Heart left ventricle (tissue), 16 donors: Measurements from ENCODE around the gene E2F3. TPM values are rescaled to one million over a fixed set of nuclear protein-coding genes. Genes with fewer than 3 reads are reported as not detected.

Source experiments
- ATAC-seq, 4 donors: fragments of 200-7000 bp; cut with Tn5 transposase; one replicate each; pipeline ENCODE4 v1.9.1; 2020 to 2022; ENCODE audit warnings: moderate library complexity in 4 of 4, mild to moderate bottlenecking in 3 of 4, moderate number of reproducible peaks in 1 of 4
- DNase-seq, 5 donors: peaks; one replicate each; pipeline ENCODE4 v3.0.0-alpha.2; 2020
- H3K27ac ChIP-seq, 12 donors: fragments of 200-600 bp; sonication (generic) in 4 of 12; one replicate each; pipeline versions ENCODE4 v1.5.0 to v1.8.0; 2016 to 2022; ENCODE audit warnings: mild to moderate bottlenecking in 2 of 12
- H3K27me3 ChIP-seq, 9 donors: fragments of 200-600 bp; sonication (generic) in 2 of 9; one replicate each; pipeline versions ENCODE4 v1.5.1 to v1.8.0; 2016 to 2022; ENCODE audit warnings: mild to moderate bottlenecking in 3 of 9
- H3K36me3 ChIP-seq, 9 donors: fragments of 200-600 bp; sonication (generic) in 2 of 9; one replicate each; pipeline versions ENCODE4 v1.5.0 to v1.8.0; 2018 to 2022; ENCODE audit warnings: mild to moderate bottlenecking in 2 of 9
- H3K4me1 ChIP-seq, 12 donors: fragments of 200-600 bp; sonication (generic) in 4 of 12; one replicate each; pipeline versions ENCODE4 v1.5.0 to v1.8.0; 2016 to 2022; ENCODE audit warnings: mild to moderate bottlenecking in 3 of 12
- H3K4me3 ChIP-seq, 12 donors: fragments of 200-600 bp; sonication (generic) in 4 of 12; one replicate each; pipeline versions ENCODE4 v1.5.0 to v1.8.0; 2017 to 2022; ENCODE audit warnings: mild to moderate bottlenecking in 9 of 12, moderate library complexity in 4 of 12
- H3K9me3 ChIP-seq, 12 donors: fragments of 200-600 bp; sonication (generic) in 4 of 12; one replicate each; pipeline versions ENCODE4 v1.5.0 to v1.8.0; 2016 to 2022; ENCODE audit warnings: mild to moderate bottlenecking in 1 of 12
- POLR2A ChIP-seq, 2 donors: fragments of 450-650 bp; IDR thresholded peaks; one replicate each; pipeline ENCODE4 v1.6.1; 2017; ENCODE audit warnings: antibody characterized with exemption in 2 of 2, mild to moderate bottlenecking in 2 of 2, moderate library complexity in 2 of 2
- WGBS, 4 donors: extraction: QIAGEN DNeasy Blood & Tissue Kit in 2 of 4; methylation state at CpG; one replicate each; pipeline versions ENCODE4 v1.1.5 to v1.1.7; 2013 to 2018; 5-methylcytosine and 5-hydroxymethylcytosine counted together
- intact Hi-C, 10 donors: fragments of 100-400 bp; cut with DNase I; formaldehyde crosslinking; loops; one replicate each; pipeline versions ENCODE4 v1.11.1 to v1.14.2; 2022
- polyA plus RNA-seq, 2 donors: library from polyadenylated mRNA; stranded (reverse); fragments of 200-250 nt; gene quantifications; one replicate each; pipeline ENCODE4 v1.2.3, GENCODE V29; 2013
- total RNA-seq, 9 donors: library from RNA; depleted of rRNA in 2 of 9; stranded (reverse); fragments of >200 nt in 2 of 9; fragmentation: NEBNext Ultra II Directional in 3 of 9; extraction: Animal tissue kit (Norgen Biotek cat#: 25700) in 3 of 9; gene quantifications; one replicate each; pipeline versions ENCODE4 v1.1.0 to v1.2.4, GENCODE V29; 2016 to 2023
- TF ChIP-seq, protein P1 (sequence below), 12 donors: fragments of 200-600 bp; sonication (generic) in 4 of 12; IDR thresholded peaks; one replicate each; pipeline versions ENCODE4 v1.5.0 to v1.8.0; 2018 to 2022; ENCODE audit warnings: antibody characterized with exemption in 12 of 12, mild to moderate bottlenecking in 5 of 12
- donor health status: ischemic (EF 13 %, LVEDD 7.1; RV severe dilation, severe dysfunction).
- donor health status: healthy with polysubstance abuse.
- donor health status: DM: no; HTN: yes; CAD: no.
- donor health status: DM: no; HTN: no; CAD: no.
- donor health status: ischemic (EF 25% LVEDD 6.9; RV normal size, moderate dysfunction).
- donor health status: ischemic (EF 25% LVEDD 5.7; RV mildly dilated, moderate dysfunction).
- donor health status: healthy.
- donor health status: DM: yes; HTN: yes; CAD: no.
- donor health status: ischemic (EF 35%, LVEDD 5.7; RV mildly dilated, moderate dysfunction).
- donor health status: nonischemic (EF 11% LVEDD 7.7; RV severe dilation, severe dysfunction).
- donor health status: DM: yes; HTN: yes; CAD: no.
- donor health status: PGD.
- donor health status: ischemic (EF 29% LVEDD 5.4; RV normal size, mild dysfunction).
- donor health status: nonischemic (EF 23%, LVEDD 6.1; RV moderate dilation, normal function).

Gene E2F3
- total and polyA plus RNA-seq, 11 donors, result 2.7 to 13.8 (median 6.7) TPM

DNA sequence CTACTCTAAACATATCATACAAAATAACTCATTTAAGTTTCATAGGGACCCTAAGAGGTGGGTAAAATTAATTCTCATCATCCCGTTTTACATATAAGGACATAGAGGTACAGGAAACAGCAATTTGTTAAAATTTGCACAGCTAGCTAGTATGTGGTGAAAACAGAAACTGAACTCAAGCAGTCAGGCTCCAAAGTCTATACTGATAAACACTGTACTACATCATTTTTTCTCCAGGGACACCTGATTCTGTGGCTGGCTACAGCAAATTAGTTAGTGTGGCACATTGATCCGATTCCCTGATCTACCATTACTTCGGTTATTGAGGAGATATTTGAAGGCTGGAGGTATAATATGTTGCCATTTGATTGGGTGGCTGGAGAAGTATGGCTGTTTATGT, 36.2 kb upstream of the E2F3 start:
- H3K4me1 ChIP-seq, result no peaks in the 10 kb centered on the region
- TF ChIP-seq, protein P1, sequence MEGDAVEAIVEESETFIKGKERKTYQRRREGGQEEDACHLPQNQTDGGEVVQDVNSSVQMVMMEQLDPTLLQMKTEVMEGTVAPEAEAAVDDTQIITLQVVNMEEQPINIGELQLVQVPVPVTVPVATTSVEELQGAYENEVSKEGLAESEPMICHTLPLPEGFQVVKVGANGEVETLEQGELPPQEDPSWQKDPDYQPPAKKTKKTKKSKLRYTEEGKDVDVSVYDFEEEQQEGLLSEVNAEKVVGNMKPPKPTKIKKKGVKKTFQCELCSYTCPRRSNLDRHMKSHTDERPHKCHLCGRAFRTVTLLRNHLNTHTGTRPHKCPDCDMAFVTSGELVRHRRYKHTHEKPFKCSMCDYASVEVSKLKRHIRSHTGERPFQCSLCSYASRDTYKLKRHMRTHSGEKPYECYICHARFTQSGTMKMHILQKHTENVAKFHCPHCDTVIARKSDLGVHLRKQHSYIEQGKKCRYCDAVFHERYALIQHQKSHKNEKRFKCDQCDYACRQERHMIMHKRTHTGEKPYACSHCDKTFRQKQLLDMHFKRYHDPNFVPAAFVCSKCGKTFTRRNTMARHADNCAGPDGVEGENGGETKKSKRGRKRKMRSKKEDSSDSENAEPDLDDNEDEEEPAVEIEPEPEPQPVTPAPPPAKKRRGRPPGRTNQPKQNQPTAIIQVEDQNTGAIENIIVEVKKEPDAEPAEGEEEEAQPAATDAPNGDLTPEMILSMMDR (IDR thresholded peaks at IDR 0.05), result no peak
- no peak for TF ChIP-seq POLR2A (IDR thresholded peaks at IDR 0.05)
- intact Hi-C loops, result no loop called here
- H3K9me3 ChIP-seq, result peaks cover 0 to 3% (median 0%) of the 10 kb centered on the region in 12 donors
- ATAC-seq, result no peak
- no peak for DNase-seq
- peaks cover 0 to 6% (median 0%) of the 10 kb centered on the region in 9 donors for H3K27me3 ChIP-seq
- 83 to 86% (median 84%) methylated on average over 3 of the region's 3 CpGs for WGBS, 4 donors
- H3K36me3 ChIP-seq, result no peaks in the 10 kb centered on the region
- H3K27ac ChIP-seq, result peak overlapping the region in 1 of 12 donors; percentile 50
- H3K4me3 ChIP-seq, result no peak overlapping the region

DNA sequence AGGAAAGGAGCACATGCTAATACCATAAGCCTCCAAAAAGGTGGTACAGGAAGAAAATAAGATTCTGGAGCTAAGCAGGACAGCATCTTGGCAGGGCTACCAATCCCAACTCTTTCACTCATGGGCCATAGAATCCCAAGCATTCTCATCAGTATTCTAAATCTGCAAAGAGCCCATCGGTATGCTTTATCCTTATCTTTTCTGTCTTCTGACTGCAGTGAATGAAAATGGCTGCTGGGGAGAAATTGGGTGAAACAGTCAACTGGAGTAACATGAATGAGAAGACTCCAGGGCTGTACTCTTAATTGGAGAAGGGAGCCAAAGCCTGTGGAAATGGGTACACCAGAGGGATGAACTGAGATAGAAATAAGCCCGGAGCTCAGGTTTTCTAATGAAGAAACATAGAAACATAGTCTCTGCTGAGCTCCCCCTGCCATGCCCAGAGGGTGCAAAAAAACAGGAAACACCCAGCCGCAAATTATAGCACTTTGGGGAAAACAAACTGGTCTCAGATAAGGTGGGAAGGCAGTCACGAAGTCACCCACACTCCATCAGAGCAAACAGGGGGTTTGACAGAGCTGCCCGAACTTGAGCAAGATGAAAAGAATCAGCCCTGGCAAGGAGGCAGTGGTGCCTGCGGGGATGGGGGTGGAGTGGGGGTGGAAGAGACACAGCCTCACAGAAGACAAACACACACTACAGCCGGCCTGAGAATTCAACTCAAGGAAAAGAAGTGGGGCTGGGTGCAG, 35.4 kb upstream of the E2F3 start:
- TF ChIP-seq, protein P1 (IDR thresholded peaks at IDR 0.05), result no peak
- TF ChIP-seq POLR2A (IDR thresholded peaks at IDR 0.05), result no peak
- Histone ChIP-seq H3K27me3 (peaks cover 0 to 6% (median 0%) of the 10 kb centered on the region in 9 donors), H3K9me3 (no peaks in the 10 kb centered on the region), H3K4me3 (no peak overlapping the region), H3K27ac (peak overlapping the region in 1 of 12 donors; percentile 51), H3K36me3 (no peaks in the 10 kb centered on the region), H3K4me1 (no peaks in the 10 kb centered on the region)
- intact Hi-C loops, result no loop called here
- DNase-seq, result no peak
- ATAC-seq, result no peak
- WGBS, 4 donors, result 36 to 42% (median 40%) methylated on average over 7 of the region's 7 CpGs

DNA sequence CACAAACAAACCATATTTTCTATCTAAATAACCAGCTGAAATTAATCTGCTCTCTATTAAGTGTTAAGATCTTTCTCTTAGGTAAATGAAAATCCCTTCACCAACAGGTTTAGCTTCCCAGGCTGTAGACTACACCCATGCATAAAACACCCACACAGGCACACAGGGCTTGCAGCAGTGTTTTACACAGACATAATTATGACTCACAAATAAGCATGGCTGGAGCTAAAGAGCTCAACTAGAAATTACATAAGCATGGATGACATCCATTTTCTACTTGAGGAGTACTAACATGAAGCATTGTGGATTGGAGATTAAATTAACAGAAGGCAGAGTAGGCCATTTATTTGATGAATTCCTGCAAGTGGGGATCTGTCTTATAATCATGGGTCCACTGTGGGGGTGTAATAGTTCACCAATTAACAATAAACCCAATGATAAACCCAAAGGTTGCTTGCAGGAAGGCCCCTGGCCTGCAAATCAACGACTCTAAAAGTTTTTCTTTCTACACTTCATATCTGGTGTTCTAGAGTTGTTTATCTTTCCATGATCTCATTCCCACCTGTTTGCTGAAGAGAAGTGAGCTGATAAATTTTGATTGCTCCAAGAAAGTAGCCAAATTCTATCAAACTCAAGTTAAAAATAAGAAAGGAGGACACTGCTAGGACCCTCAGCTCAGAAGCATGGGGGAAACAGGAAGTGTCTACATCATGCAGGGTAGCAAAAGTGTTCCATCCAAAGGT, 33.8 kb upstream of the E2F3 start:
- 43 to 58% (median 52%) methylated on average over 1 of the region's 1 CpG for WGBS, 4 donors
- Histone ChIP-seq H3K27me3 (peaks cover 0 to 2% (median 0%) of the 10 kb centered on the region in 9 donors), H3K27ac (peak overlapping the region in 1 of 12 donors; percentile 51), H3K4me3 (no peak overlapping the region), H3K4me1 (no peaks in the 10 kb centered on the region), H3K9me3 (no peaks in the 10 kb centered on the region), H3K36me3 (no peaks in the 10 kb centered on the region)
- TF ChIP-seq, protein P1 (IDR thresholded peaks at IDR 0.05), result no peak
- TF ChIP-seq POLR2A (IDR thresholded peaks at IDR 0.05), result no peak
- no peak for DNase-seq
- ATAC-seq, result no peak
- intact Hi-C loops, result no loop called here

DNA sequence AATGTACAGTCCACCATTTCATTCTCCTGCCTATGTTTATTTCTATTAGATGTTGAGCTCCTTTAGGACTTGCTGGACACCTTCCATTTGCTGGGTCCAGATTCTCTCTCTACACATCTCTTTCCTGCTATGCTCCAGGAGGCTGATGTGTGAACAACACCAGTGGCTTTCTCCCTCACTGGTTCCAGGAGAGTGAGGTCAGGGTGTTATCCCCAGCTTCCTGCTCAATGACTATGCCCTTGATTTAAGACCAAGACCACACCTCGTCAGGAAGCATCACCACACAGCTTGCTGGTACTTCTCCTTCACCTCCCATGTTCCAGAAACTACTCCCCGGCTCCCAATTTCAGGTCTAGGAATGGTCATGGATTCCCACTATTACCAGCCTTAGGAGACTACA, 31.3 kb upstream of the E2F3 start:
- Histone ChIP-seq H3K4me3 (no peak overlapping the region), H3K27me3 (peaks cover 0 to 2% (median 0%) of the 10 kb centered on the region in 9 donors), H3K27ac (no peak overlapping the region), H3K36me3 (no peaks in the 10 kb centered on the region), H3K4me1 (no peaks in the 10 kb centered on the region), H3K9me3 (no peaks in the 10 kb centered on the region)
- DNase-seq (no peak), ATAC-seq (no peak)
- TF ChIP-seq, protein P1 (IDR thresholded peaks at IDR 0.05), result no peak
- TF ChIP-seq POLR2A (IDR thresholded peaks at IDR 0.05), result no peak
- intact Hi-C loops, result no loop called here
- WGBS, 4 donors, result 86 to 92% (median 88%) methylated on average over 2 of the region's 2 CpGs
